AG08395 (cell line): ENCODE data around the gene VCP.
A peak's percentile ranks its signal among the peaks of the same experiment; 100 is the strongest.

ENCODE experiments used
- DNase-seq: peaks from one replicate; pipeline ENCODE4 v3.0.0; 2012; ENCODE audit warnings: mixed read lengths, low spot score

The VCP gene

DNA sequence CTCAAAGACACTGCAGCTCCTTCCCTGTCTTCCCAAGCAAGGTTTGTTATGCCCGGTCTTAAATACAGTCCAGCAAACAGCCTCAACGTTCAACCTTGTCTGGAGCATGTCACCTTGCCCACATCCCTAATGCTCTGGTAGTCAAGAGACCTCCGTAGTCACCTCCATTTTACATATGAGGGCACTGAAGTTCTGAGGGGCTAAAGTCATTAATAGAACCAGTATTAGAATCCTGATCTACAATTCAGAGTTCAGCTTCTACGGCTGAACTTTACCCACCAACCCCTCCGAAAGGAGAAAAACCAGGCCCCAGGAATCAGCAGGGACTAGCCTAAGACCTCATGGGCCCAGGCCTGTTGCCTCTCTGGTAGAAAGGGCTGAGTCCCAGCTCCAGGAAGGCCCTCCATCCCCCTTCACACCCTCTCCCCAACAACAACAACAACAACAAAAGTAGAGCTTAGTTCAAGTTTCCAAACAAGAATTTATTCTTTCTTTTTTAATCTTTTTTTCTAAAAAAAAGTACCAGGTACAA is 31.3 kb upstream of the VCP start:
- no peak for DNase-seq

DNA sequence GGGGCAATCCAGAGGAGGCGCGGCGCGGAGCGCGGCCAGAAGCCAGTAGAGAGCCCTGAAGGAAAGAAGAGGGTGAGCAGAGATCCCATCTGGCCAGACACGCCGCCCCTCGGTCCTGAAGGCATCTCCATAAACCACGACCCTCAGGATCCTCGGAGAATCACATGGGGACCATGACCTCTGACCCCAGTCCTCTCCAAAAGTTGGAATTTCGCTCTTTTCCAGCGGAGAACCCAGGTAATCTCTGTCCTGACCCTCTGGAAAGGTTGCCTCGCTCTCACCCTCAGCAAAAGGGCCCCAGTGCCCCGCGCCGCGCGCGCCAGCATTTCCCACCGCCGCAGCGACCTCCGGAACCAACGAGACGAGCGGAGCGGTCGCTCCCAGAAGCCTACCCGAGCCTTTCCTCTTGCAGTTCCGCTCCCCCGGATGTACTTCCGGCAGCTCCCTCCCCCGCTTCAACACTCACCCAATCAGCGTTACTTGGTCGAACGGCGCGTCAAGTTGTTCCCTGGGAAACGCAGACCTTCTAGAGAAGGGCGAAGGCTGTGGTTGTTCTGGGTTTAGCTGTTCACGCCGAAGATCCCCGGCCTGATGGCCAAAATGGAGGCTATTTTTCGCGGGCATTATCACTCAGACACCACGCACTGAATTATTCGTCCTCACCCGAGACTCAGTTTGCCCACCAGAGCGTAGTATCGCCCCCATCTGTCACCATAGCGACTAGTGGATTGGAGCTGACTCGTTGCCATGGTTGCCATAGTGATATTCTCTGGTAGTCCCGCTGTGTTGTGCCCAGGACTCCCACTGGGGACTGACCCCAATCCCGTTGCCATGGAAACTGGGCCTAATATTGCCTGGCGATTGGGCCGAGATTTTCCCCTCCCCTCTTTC is 30.6 kb upstream of the VCP start, which contains the start of gene STOML2:
Gene STOML2 (minus strand): TSS at position 363 of the 891 bp plus-strand sequence. CDS start 37 bp downstream, at position 326.
- DNase-seq = peak; percentile 97

- peak; percentile 23 for DNase-seq
Measured at GRCh38 chr9:35102465-35102768, 30.0 kb upstream of the VCP start.

DNA sequence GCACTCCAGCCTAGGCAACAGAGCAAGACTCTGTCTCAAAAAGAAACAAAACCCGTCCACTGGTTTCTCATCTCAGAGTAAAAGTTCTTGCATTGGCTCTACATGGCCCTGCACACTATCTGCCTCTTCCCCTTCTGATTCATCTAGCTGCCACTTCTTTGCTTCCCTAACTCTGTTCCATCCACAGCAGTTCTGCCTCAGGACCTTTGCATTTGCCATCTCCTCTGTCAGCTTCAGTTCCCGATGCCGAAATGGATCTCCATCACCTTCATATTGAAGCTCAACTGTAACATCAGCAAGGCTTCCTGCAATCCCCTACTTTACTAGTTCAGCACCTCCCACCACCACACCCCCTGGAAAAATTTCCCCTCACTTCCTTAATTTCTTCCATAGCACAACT is 25.1 kb upstream of the VCP start:
- no peak for DNase-seq

DNA sequence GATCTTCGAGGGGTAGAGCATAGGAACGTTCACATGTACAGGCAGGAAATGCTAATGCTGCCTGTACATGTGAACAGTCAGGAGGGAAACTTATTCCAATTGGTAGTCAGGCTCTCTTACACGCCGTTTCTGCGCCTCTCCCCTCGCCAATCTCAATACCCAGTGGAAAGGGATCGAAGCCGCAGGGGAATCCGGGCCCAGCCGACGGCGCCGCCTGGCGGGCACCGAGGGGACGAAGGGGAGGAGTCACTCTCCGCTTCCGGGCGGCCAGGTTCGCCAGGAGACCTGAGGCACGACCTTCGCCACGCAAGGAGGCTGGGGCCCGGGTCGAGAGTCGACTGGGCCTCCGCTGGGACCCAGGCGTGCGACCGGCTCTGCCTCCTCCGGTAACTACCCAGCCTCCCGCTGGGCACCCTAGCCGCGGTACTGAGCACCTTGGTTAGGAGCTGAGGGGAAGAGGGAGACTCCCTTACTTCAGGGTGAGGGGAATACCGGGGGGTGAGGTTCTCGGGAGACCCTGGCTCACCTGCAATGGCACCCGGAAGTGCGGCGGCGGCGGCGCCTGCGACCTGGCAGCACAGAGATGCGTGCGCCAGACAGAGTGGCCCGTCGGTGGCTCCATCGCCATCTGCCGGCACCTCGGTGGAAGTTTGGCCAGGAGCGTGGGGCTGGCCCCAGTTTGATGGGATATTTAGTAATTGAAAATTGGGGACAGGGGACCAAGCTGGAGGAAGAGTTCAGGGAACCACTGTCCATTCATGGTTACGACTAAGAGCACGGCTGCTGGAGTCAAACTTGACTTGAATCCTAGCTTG is 23.8 kb upstream of the VCP start, which contains the start of gene PIGO:
Gene PIGO (minus strand): TSS at position 557 of the 815 bp plus-strand sequence. CDS start 1,026 bp downstream, outside the sequence.
- peak; percentile 88 for DNase-seq

- DNase-seq = no peak
Measured at GRCh38 chr9:35091536-35091935, 19.1 kb upstream of the VCP start.

- no peak for DNase-seq
Measured at GRCh38 chr9:35089434-35089833, 17.0 kb upstream of the VCP start.

- DNase-seq = no peak
Measured at GRCh38 chr9:35085078-35085477, 12.7 kb upstream of the VCP start.

- peak; percentile 94 for DNase-seq
Measured at GRCh38 chr9:35079426-35080341, 7.3 kb upstream of the VCP start, which contains the start of gene FANCG. TSS of gene FANCG (minus strand) at chr9:35079942. CDS start at chr9:35079524, 418 bp downstream.

- no peak for DNase-seq
Measured at GRCh38 chr9:35079041-35079425, 6.6 kb upstream of the VCP start.

DNA sequence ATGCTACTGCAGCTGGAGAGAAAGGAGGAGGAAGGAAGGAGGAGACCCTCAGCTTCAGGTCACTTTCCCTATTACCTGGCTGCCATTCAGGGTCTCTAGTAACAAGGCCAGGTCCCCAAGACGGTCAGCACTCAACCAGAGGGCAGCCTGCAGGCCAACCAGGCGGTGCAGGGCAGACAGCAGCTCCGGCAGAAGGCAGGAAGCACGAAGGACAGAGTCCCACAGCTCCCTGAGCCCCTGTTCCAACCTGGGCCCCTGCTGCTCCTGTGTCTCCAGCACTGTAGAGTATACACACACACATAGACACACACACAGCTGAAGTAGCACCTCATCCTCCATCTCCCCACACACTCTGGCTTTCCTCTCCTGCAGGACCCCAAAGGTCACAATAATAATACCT is 5.6 kb upstream of the VCP start:
- no peak for DNase-seq

DNA sequence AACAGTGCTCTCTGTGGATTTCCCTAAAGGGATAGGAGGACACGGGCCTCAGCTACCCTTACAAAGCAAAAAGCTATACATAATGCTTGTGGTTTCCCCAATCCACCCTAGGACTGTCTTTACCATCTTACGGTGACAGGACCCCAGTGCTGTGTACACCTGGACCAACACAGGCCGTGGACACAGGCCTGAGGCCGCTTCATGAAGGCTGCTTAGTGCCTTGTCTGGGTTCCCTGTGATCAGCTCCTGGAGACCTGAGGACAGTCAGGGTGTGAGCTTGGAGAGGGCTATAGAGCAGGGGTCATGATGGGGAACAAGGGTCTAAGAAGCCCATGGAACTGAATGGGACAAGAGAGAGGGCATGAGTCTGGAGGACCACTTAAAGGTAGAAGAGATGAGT is 4.4 kb upstream of the VCP start:
- no peak for DNase-seq

DNA sequence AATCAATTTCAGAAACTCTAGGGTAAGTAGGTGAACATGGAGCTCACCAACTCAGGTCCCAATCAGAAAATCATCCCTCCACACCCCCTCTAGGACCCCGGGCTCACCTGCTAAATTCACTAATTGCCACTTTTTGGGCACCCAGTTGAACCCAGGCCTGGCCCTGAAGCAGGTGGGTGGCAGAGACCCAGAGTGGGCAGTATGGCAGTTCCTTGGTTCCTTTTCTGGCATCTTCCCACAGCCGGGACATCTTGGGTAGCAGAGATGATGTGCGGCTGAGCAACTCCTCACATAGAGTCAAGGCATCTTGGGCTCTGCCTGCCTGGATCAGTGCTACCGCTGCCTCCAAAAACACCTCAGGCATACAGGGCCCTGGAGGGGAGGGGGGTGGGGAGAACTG is 2.9 kb upstream of the VCP start:
- no peak for DNase-seq

DNA sequence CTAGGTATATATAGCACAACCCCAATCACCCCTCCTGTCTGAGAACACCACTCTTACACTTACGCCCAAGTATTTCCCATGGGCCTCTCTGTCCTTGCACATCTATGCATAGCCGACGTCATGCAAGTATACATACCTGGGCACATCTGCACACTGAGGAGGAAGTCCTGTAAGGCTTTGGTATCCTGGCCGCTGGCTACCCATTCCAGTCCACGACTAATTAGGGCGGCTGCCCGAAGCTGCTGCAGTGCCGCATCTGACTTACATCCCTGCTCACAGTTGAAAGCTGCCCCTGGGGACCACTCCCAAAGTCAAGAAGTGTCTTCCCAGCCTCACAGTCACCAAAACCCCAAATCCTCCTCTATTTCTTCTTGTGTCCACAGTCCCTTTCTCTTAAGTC is 2.4 kb upstream of the VCP start:
- DNase-seq = no peak

- no peak for DNase-seq
Measured at GRCh38 chr9:35074141-35074540, 1.7 kb upstream of the VCP start.

GRCh38 chr9:35073279-35073612 is 821 bp upstream of the VCP start:
- DNase-seq = no peak

GRCh38 chr9:35071814-35072460 is 488 bp downstream of the VCP start:
- DNase-seq = peak; percentile 85

DNA sequence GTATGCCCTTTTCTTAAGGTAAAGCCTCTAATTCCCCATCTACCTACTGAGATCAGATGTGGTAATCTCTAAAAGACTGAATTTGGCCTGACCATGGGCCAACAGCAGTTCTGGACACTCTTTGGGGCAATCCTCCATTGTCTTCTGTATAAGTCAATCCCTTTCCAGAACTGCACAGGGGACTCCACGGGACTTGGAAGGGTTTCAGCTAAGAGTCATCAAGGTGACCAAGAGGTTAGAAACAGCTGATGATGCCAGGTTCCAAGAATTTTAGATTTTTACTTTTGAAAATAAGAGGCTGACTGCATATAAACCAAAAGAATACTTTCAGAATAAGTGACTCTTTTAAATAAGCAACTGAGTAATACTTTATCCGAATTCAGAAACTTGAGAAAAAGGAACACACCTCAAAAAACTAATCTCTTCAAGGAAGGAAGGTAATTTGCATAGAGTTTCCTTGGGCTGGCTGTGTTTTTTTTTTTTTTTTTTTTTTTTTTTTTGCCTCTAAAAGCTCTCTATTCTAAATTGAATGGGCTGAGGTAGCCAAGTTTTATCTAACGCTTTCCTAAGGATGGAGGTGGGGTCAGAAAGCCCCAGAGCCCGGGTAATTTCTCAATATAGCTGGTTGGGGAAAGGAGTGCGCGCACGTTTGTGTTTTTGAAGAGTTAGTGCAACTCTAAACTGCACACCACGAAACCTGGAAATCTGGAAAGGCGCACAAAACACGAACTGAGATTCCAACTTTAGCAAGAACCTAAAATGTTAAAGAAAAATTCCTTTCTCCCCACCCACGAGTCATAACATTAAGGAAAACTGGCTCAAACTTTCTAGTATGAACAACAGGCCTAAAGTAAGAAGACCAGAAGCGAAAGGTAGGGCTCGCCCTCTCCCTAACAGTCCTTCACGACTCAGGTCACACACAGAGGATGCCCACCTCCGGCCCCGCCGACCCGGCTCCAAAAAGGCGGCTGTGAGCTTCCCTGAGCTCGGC is 1.3 kb downstream of the VCP start:
- peak; percentile 16 for DNase-seq

DNA sequence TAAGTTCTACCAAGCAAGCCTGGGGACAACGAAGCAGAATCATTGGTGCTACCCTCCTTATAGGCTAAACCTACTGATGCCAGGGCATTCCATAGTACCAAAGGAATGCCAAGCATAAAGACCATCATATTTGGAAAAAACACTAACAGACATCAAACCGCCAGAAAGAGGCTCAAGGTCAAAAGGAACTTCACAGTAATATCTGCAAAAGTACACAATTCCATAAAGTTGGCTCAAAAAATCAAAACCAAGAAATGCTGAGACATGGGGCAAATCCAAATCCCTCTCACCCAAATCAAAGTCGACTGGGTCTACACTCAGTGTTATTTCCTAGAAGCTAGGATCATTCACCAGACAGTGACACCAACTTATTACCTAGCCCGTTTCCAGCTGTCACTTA is 3.4 kb downstream of the VCP start:
- DNase-seq = no peak

DNA sequence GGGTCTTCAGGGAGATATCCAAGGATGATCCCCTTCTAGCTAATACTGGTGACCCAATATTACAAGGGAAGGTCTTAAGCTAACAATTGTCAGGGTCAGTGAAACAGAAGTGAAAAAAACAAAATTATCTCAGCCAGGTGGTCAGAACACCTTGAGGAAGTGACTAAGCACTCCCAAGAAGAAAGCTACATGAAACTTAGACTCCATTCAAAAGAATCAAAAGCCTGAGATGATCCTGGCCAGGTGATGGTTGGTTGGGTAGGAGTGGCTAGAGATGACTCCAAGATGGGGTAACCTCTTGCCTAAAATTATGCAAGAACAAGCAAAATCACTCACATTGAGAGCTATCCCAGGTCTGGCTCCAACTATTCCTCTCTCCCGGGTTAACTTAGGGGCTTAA is 5.4 kb downstream of the VCP start:
- no peak for DNase-seq
